CD4-positive, CD25-positive, alpha-beta regulatory T cell (primary cell): ENCODE measurements around the gene MRPS18A. TPM values are rescaled to one million over a fixed set of nuclear protein-coding genes. Genes with fewer than 3 reads are reported as not detected.
A peak's percentile ranks its signal among the peaks of the same experiment; 100 is the strongest.

Source experiments
- ATAC-seq, 2 donors: fragments of 150-1000 bp; cut with Tn5 transposase; one replicate each; pipeline ENCODE4 v1.10.0; 2021; ENCODE audit warnings: low read depth in 2 of 2, moderate number of reproducible peaks in 2 of 2, moderate library complexity in 1 of 2
- DNase-seq, 3 donors: peaks; one replicate each; pipeline versions ENCODE4 v3.0.0 to v3.0.0-alpha.2; 2012 to 2022; ENCODE audit warnings: mixed read lengths in 1 of 3
- H3K27ac ChIP-seq: one replicate; pipeline ENCODE4 v1.7.0; 2013; ENCODE audit warnings: mild to moderate bottlenecking, low read length; ENCODE audit not compliant: insufficient read depth, poor library complexity, severe bottlenecking
- H3K27me3 ChIP-seq: one replicate; pipeline ENCODE4 v1.7.0; 2013; ENCODE audit warnings: low read length; ENCODE audit not compliant: control insufficient read depth, insufficient read depth
- H3K36me3 ChIP-seq: one replicate; pipeline ENCODE4 v1.7.0; 2013; ENCODE audit warnings: mild to moderate bottlenecking, low read length, moderate library complexity; ENCODE audit not compliant: control insufficient read depth, insufficient read depth
- H3K4me1 ChIP-seq: 2 replicates; pipeline ENCODE4 v1.7.0; 2013; ENCODE audit warnings: mild to moderate bottlenecking, low read length; ENCODE audit not compliant: insufficient read depth, control insufficient read depth, poor library complexity, severe bottlenecking
- H3K4me3 ChIP-seq: one replicate; pipeline ENCODE4 v1.7.0; 2013; ENCODE audit warnings: low read depth, mild to moderate bottlenecking, low read length, moderate library complexity
- H3K9me3 ChIP-seq, 2 experiments: 1 replicate in 1 of 2; 2 replicates in 1 of 2; pipeline ENCODE4 v1.7.0; 2013; ENCODE audit warnings: low read length in 2 of 2, mild to moderate bottlenecking in 1 of 2, moderate library complexity in 1 of 2; ENCODE audit not compliant: control insufficient read depth in 2 of 2
- H3K27ac Mint-ChIP-seq, 3 donors: one replicate each; pipeline ENCODE4 v1.8.0; 2020 to 2022; ENCODE audit warnings: mild to moderate bottlenecking in 3 of 3, mixed read lengths in 3 of 3, moderate library complexity in 2 of 3
- H3K27me3 Mint-ChIP-seq: one replicate; pipeline ENCODE4 v1.8.0; 2022; ENCODE audit warnings: mild to moderate bottlenecking, mixed read lengths
- H3K36me3 Mint-ChIP-seq: one replicate; pipeline ENCODE4 v1.8.0; 2020; ENCODE audit warnings: mixed read lengths
- H3K4me1 Mint-ChIP-seq, 4 donors: one replicate each; pipeline ENCODE4 v1.8.0; 2020 to 2022; ENCODE audit warnings: mixed read lengths in 4 of 4, mild to moderate bottlenecking in 1 of 4
- H3K4me3 Mint-ChIP-seq, 4 donors: one replicate each; pipeline ENCODE4 v1.8.0; 2020 to 2022; ENCODE audit warnings: mild to moderate bottlenecking in 4 of 4, mixed read lengths in 4 of 4, moderate library complexity in 3 of 4
- H3K9me3 Mint-ChIP-seq, 7 donors: one replicate each; pipeline ENCODE4 v1.8.0; 2020 to 2022; ENCODE audit warnings: mixed read lengths in 7 of 7, mild to moderate bottlenecking in 3 of 7, moderate library complexity in 2 of 7
- polyA plus RNA-seq, 4 donors: library from polyadenylated mRNA; unstranded; fragments of 300-500 nt; fragmentation: Illumina TruSeq; gene quantifications; one replicate each; pipeline ENCODE4 v1.2.3, GENCODE V29; 2021
- total RNA-seq: library from RNA; stranded (reverse); gene quantifications from one replicate; pipeline ENCODE4 v1.2.3, GENCODE V29; 2022

The MRPS18A gene
- total and polyA plus RNA-seq, 5 donors from 2014 or later, result 24.3 to 73.8 (median 68.6) TPM

DNA sequence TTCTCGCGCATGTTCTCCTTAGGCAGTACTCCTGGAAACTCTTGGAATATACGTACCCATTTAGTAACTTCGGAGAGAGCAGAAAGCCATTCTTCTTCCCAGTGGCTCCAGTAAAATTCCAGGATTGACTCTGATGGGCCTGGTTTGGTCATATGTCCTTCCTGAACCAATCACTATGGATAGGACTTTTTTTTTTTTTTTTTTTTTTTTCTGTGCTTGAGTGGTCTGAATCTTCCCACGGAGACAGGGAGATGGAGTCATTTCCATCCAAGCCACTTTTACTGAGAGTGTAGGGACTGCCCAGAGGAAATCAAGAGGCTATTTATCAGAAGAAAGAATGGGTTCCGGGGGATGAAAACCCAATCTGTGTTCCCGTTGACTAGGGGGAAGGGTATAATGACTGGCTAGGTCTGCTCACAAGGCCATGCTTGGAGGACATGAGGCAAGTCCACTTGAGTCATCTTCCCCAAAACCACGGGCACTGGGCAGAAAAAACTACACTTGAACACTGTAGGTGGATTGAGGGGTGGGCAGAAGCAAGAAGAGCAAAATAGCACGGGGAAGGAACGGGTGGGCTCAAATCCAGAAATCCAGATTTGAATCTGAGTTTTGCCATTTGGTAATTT, 35.4 kb upstream of the MRPS18A start:
- peaks cover 3% of the 10 kb centered on the region for H3K27me3 Mint-ChIP-seq
- Histone ChIP-seq H3K27me3 (no peaks in the 10 kb centered on the region), H3K4me3 (no peak overlapping the region), H3K27ac (no peak overlapping the region), H3K36me3 (no peaks in the 10 kb centered on the region), H3K9me3 (no peaks in the 10 kb centered on the region), H3K4me1 (peaks cover 17% of the 10 kb centered on the region)
- H3K4me3 Mint-ChIP-seq, result no peak overlapping the region
- DNase-seq (no peak), ATAC-seq (no peak)
- H3K27ac Mint-ChIP-seq, result no peak overlapping the region
- H3K9me3 Mint-ChIP-seq, result no peaks in the 10 kb centered on the region
- peaks cover 0 to 28% (median 10%) of the 10 kb centered on the region in 4 donors for H3K4me1 Mint-ChIP-seq
- no peaks in the 10 kb centered on the region for H3K36me3 Mint-ChIP-seq

DNA sequence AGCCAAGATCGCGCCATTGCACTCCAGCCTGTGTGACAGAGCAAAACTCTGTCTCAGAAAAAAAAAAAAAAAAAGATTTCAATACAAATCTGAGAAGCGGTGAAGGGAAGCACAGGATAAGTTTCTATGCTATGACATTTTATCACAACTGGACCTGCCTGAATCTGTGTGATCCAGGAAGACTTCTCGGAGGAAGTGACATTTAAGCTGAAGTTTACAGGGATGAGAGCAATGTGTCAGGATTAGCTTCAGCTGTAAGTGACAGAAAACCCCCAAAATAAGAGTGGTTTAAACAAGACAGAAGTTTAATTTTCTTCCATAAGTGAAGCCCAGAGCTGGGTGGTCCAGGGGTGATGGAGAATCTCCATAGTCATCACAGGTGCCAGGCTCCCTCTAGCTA, 33.4 kb upstream of the MRPS18A start:
- Mint-ChIP-seq H3K36me3 (no peaks in the 10 kb centered on the region), H3K4me1 (peaks cover 0 to 26% (median 6%) of the 10 kb centered on the region in 4 donors), H3K4me3 (no peak overlapping the region), H3K27me3 (no peaks in the 10 kb centered on the region), H3K9me3 (no peaks in the 10 kb centered on the region), H3K27ac (no peak overlapping the region)
- Histone ChIP-seq H3K9me3 (no peaks in the 10 kb centered on the region), H3K4me3 (no peak overlapping the region), H3K27me3 (no peaks in the 10 kb centered on the region), H3K4me1 (peaks cover 17% of the 10 kb centered on the region), H3K36me3 (no peaks in the 10 kb centered on the region), H3K27ac (no peak overlapping the region)
- ATAC-seq (no peak), DNase-seq (no peak)

DNA sequence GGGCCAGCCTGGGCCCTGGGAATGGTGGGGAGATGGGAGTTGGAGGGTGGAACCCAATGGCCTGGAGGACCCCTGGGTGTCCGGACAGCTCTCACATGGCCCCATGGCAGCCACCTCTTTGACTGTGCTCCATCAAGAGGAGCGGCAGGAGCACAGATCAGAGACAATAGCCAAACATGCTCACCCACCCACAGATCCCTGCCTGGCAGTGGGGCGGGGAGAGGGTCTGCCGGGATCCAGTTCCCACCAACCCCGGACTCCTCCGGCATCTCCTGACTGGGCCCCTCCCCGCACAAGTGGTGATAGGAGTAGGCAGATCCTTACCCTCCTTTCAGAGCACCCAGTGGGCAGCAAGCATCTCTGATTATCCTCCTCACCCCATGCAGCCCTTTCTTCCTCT, 31.9 kb upstream of the MRPS18A start:
- Mint-ChIP-seq H3K4me3 (no peak overlapping the region), H3K36me3 (no peaks in the 10 kb centered on the region), H3K4me1 (peaks cover 0 to 11% (median 2%) of the 10 kb centered on the region in 4 donors), H3K27ac (no peak overlapping the region), H3K9me3 (no peaks in the 10 kb centered on the region), H3K27me3 (no peaks in the 10 kb centered on the region)
- H3K4me3 ChIP-seq, result no peak overlapping the region
- DNase-seq (no peak), ATAC-seq (no peak)
- no peaks in the 10 kb centered on the region for H3K9me3 ChIP-seq
- no peaks in the 10 kb centered on the region for H3K36me3 ChIP-seq
- no peak overlapping the region for H3K27ac ChIP-seq
- peaks cover 5% of the 10 kb centered on the region for H3K4me1 ChIP-seq
- no peaks in the 10 kb centered on the region for H3K27me3 ChIP-seq

DNA sequence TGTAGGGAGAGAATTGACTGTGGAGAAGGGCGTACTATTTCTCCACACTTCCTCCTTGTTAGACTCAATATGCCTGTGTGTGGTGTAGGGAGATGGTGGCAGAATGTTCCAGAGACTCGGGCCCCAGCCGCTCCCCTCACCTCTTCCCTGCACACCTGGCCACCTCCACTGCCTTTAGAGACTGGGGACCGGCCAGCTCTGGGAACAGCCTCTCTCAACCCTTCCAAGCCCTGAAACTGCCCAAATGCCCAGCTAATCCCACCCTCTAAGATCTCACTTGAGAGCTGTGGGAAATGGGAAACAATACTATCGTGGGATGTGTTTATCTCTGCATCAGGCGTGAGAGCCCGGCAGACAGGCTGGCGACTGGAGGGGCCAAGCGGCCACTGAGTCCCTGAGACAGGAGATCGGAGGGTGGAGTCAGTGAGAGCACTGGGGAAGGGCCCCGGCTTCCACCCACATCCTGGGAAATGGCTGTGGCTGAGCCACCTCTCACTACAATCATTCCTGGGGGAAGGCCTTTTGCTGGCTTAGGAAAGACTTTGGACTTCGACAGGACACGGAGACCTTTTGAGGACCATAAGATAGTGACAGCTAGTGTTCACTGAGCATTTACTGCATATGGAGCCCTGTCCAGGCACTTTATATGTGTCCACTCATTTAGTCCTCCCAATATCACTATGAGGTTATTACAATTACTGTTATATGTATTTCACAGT, 31.0 kb upstream of the MRPS18A start:
- ATAC-seq (no peak), DNase-seq (no peak)
- Histone ChIP-seq H3K27me3 (no peaks in the 10 kb centered on the region), H3K27ac (no peak overlapping the region), H3K4me1 (no peaks in the 10 kb centered on the region), H3K9me3 (no peaks in the 10 kb centered on the region), H3K4me3 (no peak overlapping the region), H3K36me3 (no peaks in the 10 kb centered on the region)
- H3K4me1 Mint-ChIP-seq, result peaks cover 0 to 5% (median 4%) of the 10 kb centered on the region in 4 donors
- no peak overlapping the region for H3K4me3 Mint-ChIP-seq
- H3K9me3 Mint-ChIP-seq, result no peaks in the 10 kb centered on the region
- H3K36me3 Mint-ChIP-seq, result no peaks in the 10 kb centered on the region
- peak overlapping the region in 1 of 3 donors; percentile 87 for H3K27ac Mint-ChIP-seq
- H3K27me3 Mint-ChIP-seq, result no peaks in the 10 kb centered on the region

DNA sequence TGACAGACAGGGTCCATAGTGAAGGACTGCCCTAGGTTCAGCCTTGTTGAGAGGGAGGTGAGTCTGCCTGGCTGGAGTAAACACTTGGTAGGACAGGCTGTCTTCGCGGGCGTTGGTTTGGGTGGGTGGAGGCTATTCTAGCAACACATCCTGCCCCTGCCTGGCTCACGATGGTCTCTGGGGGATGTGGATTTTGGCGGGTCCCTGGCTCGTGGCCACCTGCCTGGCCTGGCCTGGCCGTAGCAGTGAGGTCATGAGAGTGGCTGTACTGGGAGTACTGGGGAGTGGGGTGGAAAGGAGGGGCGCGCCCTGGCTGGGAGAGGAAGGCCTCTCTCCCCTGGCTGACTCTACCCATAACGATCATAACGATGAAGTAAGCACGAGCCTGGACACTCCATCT, 30.2 kb upstream of the MRPS18A start:
- no peak for ATAC-seq
- no peak overlapping the region for H3K27ac Mint-ChIP-seq

DNA sequence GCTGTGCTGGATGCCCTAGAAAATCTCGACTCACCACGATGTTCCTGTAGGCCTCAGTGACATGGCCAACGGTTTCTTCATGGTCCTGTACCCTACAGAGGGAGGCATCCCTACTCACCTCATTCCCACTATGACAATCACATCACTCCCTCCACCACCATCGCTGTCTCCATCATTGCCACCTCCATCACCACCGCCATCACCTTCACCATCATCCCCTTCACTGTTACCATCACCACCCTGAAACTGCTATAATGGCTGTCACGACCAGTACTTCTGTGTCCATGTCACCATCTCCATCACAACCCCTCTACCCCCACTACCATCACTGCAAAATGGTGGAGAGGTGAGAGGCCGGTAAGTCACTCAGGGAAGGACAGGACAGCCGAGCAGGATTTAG, 29.8 kb upstream of the MRPS18A start:
- Mint-ChIP-seq H3K9me3 (no peaks in the 10 kb centered on the region), H3K4me3 (no peak overlapping the region), H3K36me3 (no peaks in the 10 kb centered on the region), H3K27me3 (no peaks in the 10 kb centered on the region), H3K4me1 (peaks cover 0 to 7% (median 4%) of the 10 kb centered on the region in 4 donors), H3K27ac (no peak overlapping the region)
- Histone ChIP-seq H3K4me3 (no peak overlapping the region), H3K27ac (no peak overlapping the region), H3K27me3 (no peaks in the 10 kb centered on the region), H3K9me3 (no peaks in the 10 kb centered on the region), H3K36me3 (no peaks in the 10 kb centered on the region), H3K4me1 (no peaks in the 10 kb centered on the region)
- no peak for ATAC-seq
- DNase-seq, result no peak

More for the DNA sequence above, 30.2 kb upstream of the MRPS18A start:
- H3K27me3 Mint-ChIP-seq, result no peaks in the 10 kb centered on the region
- Histone ChIP-seq H3K27ac (no peak overlapping the region), H3K36me3 (no peaks in the 10 kb centered on the region), H3K4me3 (no peak overlapping the region), H3K27me3 (no peaks in the 10 kb centered on the region), H3K4me1 (no peaks in the 10 kb centered on the region), H3K9me3 (no peaks in the 10 kb centered on the region)
- no peak for DNase-seq
- no peak overlapping the region for H3K4me3 Mint-ChIP-seq
- peaks cover 0 to 5% (median 4%) of the 10 kb centered on the region in 4 donors for H3K4me1 Mint-ChIP-seq
- no peaks in the 10 kb centered on the region for H3K36me3 Mint-ChIP-seq
- H3K9me3 Mint-ChIP-seq, result no peaks in the 10 kb centered on the region

DNA sequence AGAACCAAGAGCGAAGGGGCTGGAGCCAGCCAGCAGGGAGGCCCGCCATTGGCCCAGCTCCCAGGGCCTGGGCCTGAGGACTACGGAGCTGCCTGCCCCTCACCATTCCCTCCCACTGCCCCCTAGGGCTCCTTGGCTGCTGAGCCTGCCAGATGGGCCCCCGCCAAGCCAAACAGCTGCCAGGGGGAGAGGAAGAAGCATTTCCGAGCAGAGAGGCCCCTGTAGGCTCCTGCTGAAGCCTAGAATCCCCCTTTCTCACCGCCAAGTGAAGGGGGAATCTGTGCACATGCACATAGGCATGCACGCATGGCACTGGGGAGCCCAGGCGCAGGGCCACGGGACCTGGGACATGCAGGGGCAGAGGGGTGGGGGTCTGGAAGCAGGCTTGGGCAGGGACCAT, 28.5 kb upstream of the MRPS18A start:
- Mint-ChIP-seq H3K9me3 (no peaks in the 10 kb centered on the region), H3K4me3 (no peak overlapping the region), H3K27me3 (no peaks in the 10 kb centered on the region), H3K27ac (no peak overlapping the region), H3K4me1 (peaks cover 0 to 7% (median 4%) of the 10 kb centered on the region in 4 donors), H3K36me3 (no peaks in the 10 kb centered on the region)
- no peak overlapping the region for H3K4me3 ChIP-seq
- no peak overlapping the region for H3K27ac ChIP-seq
- H3K9me3 ChIP-seq, result no peaks in the 10 kb centered on the region
- H3K27me3 ChIP-seq, result no peaks in the 10 kb centered on the region
- H3K36me3 ChIP-seq, result no peaks in the 10 kb centered on the region
- ATAC-seq, result no peak
- H3K4me1 ChIP-seq, result no peaks in the 10 kb centered on the region
- no peak for DNase-seq
